HEK293 (cell line): ENCODE data around the gene ENTREP1.

Source experiments
- CTCF ChIA-PET: fragments of 350-600 bp; formaldehyde crosslinking; extraction: SDS; loops from one replicate; lab custom pipeline; 2021; ENCODE audit warnings: antibody characterized with exemption; lab: Yijun Ruan, JAX
- POLR2A ChIA-PET: fragments of 300-600 bp; formaldehyde crosslinking; extraction: SDS; loops from one replicate; lab custom pipeline; 2020; ENCODE audit warnings: antibody characterized with exemption, inconsistent platforms; lab: Yijun Ruan, JAX
- H3K27ac ChIP-seq: fragments of 200-500 bp; sonication (Bioruptor generic); 2 replicates; pipeline ENCODE4 v1.5.1; 2014; ENCODE audit warnings: low read depth, low read length, control low read depth, inconsistent platforms; ENCODE audit errors: extremely low read depth
- H3K36me3 ChIP-seq, 2 experiments: fragments of 200-500 bp in 1 of 2; sonication (Bioruptor generic) in 1 of 2; 1 replicate in 1 of 2; 2 replicates in 1 of 2; pipeline ENCODE4 v1.5.1; 2014 to 2017; ENCODE audit warnings: inconsistent platforms in 2 of 2, low read length in 2 of 2; ENCODE audit not compliant: control insufficient read depth in 2 of 2, insufficient read depth in 1 of 2
- H3K4me1 ChIP-seq: fragments of 200-500 bp; sonication (Bioruptor generic); 2 replicates; pipeline ENCODE4 v1.5.1; 2014; ENCODE audit warnings: mild to moderate bottlenecking, low read length, inconsistent platforms; ENCODE audit not compliant: control insufficient read depth, insufficient read depth
- H3K4me3 ChIP-seq: 2 replicates; pipeline ENCODE4 v1.5.1; 2011; ENCODE audit warnings: low read depth, mild to moderate bottlenecking, control low read depth, low read length, moderate library complexity
- H3K9me3 ChIP-seq: fragments of 200-500 bp; sonication (Bioruptor generic); 2 replicates; pipeline ENCODE4 v1.5.1; 2014; ENCODE audit warnings: low read depth, low read length, inconsistent platforms; ENCODE audit not compliant: control insufficient read depth, insufficient read depth
- BCL11A ChIP-seq: fragments of 450-650 bp; formaldehyde crosslinking; IDR thresholded peaks from 2 replicates; pipeline ENCODE4 v1.5.1; 2016; ENCODE audit warnings: low read depth, missing biosample characterization, missing genetic modification characterization
- FEZF1 ChIP-seq: fragments of 450-650 bp; formaldehyde crosslinking; IDR thresholded peaks from 2 replicates; pipeline ENCODE4 v1.5.1; 2016; ENCODE audit warnings: missing biosample characterization, missing genetic modification characterization
- HOXC10 ChIP-seq: sonication (generic); formaldehyde crosslinking; IDR thresholded peaks from 2 replicates; pipeline ENCODE4 v1.8.1; 2023; ENCODE audit warnings: mild to moderate bottlenecking, missing genetic modification reagents
- ZBTB17 ChIP-seq: fragments of 450-650 bp; formaldehyde crosslinking; IDR thresholded peaks from 2 replicates; pipeline ENCODE4 v1.5.1; 2016; ENCODE audit warnings: missing biosample characterization, missing genetic modification characterization
- ZBTB20 ChIP-seq: fragments of 450-650 bp; formaldehyde crosslinking; IDR thresholded peaks from 2 replicates; pipeline ENCODE4 v1.5.1; 2016; ENCODE audit warnings: missing biosample characterization, missing genetic modification characterization
- ZFP69B ChIP-seq: fragments of 450-650 bp; formaldehyde crosslinking; IDR thresholded peaks from 2 replicates; pipeline ENCODE4 v1.5.1; 2016; ENCODE audit warnings: missing biosample characterization, missing genetic modification characterization
- ZNF10 ChIP-seq: fragments of 450-650 bp; formaldehyde crosslinking; IDR thresholded peaks from 2 replicates; pipeline ENCODE4 v1.5.1; 2017; ENCODE audit warnings: missing biosample characterization, missing genetic modification characterization
- ZNF132 ChIP-seq: fragments of 450-650 bp; formaldehyde crosslinking; IDR thresholded peaks from 2 replicates; pipeline ENCODE4 v1.5.1; 2017; ENCODE audit warnings: missing biosample characterization, missing genetic modification characterization, borderline replicate concordance
- ZNF169 ChIP-seq: fragments of 450-650 bp; formaldehyde crosslinking; IDR thresholded peaks from 2 replicates; pipeline ENCODE4 v1.5.1; 2016; ENCODE audit warnings: missing biosample characterization, missing genetic modification characterization
- ZNF175 ChIP-seq: fragments of 450-650 bp; formaldehyde crosslinking; IDR thresholded peaks from 2 replicates; pipeline ENCODE4 v1.5.1; 2016; ENCODE audit warnings: missing biosample characterization, missing genetic modification characterization
- ZNF184 ChIP-seq: fragments of 450-650 bp; IDR thresholded peaks from 2 replicates; pipeline ENCODE4 v1.5.1; 2018; ENCODE audit warnings: missing biosample characterization, mild to moderate bottlenecking, missing genetic modification characterization
- ZNF202 ChIP-seq: fragments of 450-650 bp; formaldehyde crosslinking; IDR thresholded peaks from 2 replicates; pipeline ENCODE4 v1.5.1; 2016; ENCODE audit warnings: missing biosample characterization, missing genetic modification characterization, borderline replicate concordance
- ZNF214 ChIP-seq: fragments of 450-650 bp; formaldehyde crosslinking; IDR thresholded peaks from 2 replicates; pipeline ENCODE4 v1.5.1; 2017; ENCODE audit warnings: missing biosample characterization, mild to moderate bottlenecking, missing genetic modification characterization, borderline replicate concordance
- ZNF23 ChIP-seq: fragments of 450-650 bp; formaldehyde crosslinking; IDR thresholded peaks from 2 replicates; pipeline ENCODE4 v1.5.1; 2016; ENCODE audit warnings: missing biosample characterization, missing genetic modification characterization, borderline replicate concordance
- ZNF354C ChIP-seq: fragments of 450-650 bp; formaldehyde crosslinking; IDR thresholded peaks from 2 replicates; pipeline ENCODE4 v1.5.1; 2016; ENCODE audit warnings: missing biosample characterization, missing genetic modification characterization, low read depth, borderline replicate concordance
- ZNF510 ChIP-seq: fragments of 450-650 bp; formaldehyde crosslinking; IDR thresholded peaks from 2 replicates; pipeline ENCODE4 v1.5.1; 2018; ENCODE audit warnings: mild to moderate bottlenecking, missing genetic modification characterization, missing biosample characterization; ENCODE audit not compliant: insufficient replicate concordance
- ZNF555 ChIP-seq: fragments of 450-650 bp; formaldehyde crosslinking; conservative IDR thresholded peaks from 2 replicates; pipeline ENCODE4 v1.5.1; 2017; ENCODE audit warnings: missing biosample characterization, mild to moderate bottlenecking, missing genetic modification characterization, inconsistent platforms
- ZNF558 ChIP-seq: fragments of 450-650 bp; formaldehyde crosslinking; IDR thresholded peaks from 2 replicates; pipeline ENCODE4 v1.5.1; 2016; ENCODE audit warnings: missing biosample characterization, missing genetic modification characterization
- ZNF561 ChIP-seq: fragments of 450-650 bp; IDR thresholded peaks from 2 replicates; pipeline ENCODE4 v1.5.1; 2018; ENCODE audit warnings: missing biosample characterization, missing genetic modification characterization, borderline replicate concordance
- ZNF654 ChIP-seq: fragments of 450-650 bp; formaldehyde crosslinking; IDR thresholded peaks from 2 replicates; pipeline ENCODE4 v1.5.1; 2016; ENCODE audit warnings: low read depth, missing biosample characterization, missing genetic modification characterization
- ZNF658 ChIP-seq: fragments of 450-650 bp; formaldehyde crosslinking; IDR thresholded peaks from 2 replicates; pipeline ENCODE4; 2016; ENCODE audit warnings: missing biosample characterization, missing genetic modification characterization
- ZNF677 ChIP-seq: fragments of 450-650 bp; IDR thresholded peaks from 2 replicates; pipeline ENCODE4 v1.5.0; 2018; ENCODE audit warnings: missing biosample characterization, mild to moderate bottlenecking, missing genetic modification characterization, moderate library complexity
- ZNF707 ChIP-seq: fragments of 450-650 bp; formaldehyde crosslinking; IDR thresholded peaks from 2 replicates; pipeline ENCODE4 v1.5.1; 2016; ENCODE audit warnings: missing biosample characterization, missing genetic modification characterization
- ZNF747 ChIP-seq: fragments of 450-650 bp; formaldehyde crosslinking; IDR thresholded peaks from 2 replicates; pipeline ENCODE4 v1.5.1; 2016; ENCODE audit warnings: missing biosample characterization, missing genetic modification characterization
- ZNF776 ChIP-seq: fragments of 450-650 bp; formaldehyde crosslinking; IDR thresholded peaks from 2 replicates; pipeline ENCODE4 v1.5.0; 2017; ENCODE audit warnings: missing biosample characterization, missing genetic modification characterization, borderline replicate concordance
- TF ChIP-seq, protein P1 (sequence below): fragments of 450-650 bp; formaldehyde crosslinking; IDR thresholded peaks from 2 replicates; pipeline ENCODE4 v1.5.0; 2017; ENCODE audit warnings: missing biosample characterization, missing genetic modification characterization, borderline replicate concordance

The ENTREP1 gene

DNA sequence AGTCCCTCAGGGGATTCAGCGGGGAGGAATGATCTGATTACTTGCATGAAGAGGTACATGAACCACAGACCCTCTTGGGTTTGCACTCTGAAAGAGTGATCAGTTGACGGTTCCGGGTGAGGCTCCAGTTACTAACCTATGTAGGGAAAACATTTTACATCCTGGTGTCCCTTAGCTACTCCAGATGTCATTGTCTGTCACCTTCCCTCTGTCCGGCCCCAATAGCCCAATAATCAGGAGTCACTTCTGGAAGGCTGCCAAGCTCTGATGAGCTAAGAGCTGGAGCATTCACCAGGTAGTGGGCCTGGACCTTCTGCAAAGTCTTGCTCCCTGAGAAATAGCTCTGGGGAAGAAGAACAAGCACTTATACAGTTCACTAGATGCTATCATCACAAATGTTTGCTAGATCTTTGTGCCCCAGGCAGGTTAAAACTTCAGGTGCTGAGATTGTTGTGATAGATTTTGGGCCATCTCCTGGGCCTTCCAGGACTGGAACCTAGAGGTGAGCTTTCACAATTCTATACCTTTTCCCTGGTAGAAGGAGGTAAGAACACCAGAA, 64.5 kb downstream of the ENTREP1 start:
- Histone ChIP-seq H3K4me3 (no peak overlapping the region), H3K36me3 (no peaks in the 10 kb centered on the region), H3K9me3 (no peaks in the 10 kb centered on the region), H3K4me1 (no peaks in the 10 kb centered on the region), H3K27ac (no peak overlapping the region)
- POLR2A ChIA-PET, result no interaction called here
- TF ChIP-seq ZNF184 (tag by site-specific recombination) (no peak), ZNF10 (tag by site-specific recombination) (peak; percentile 79), FEZF1 (tag by site-specific recombination) (no peak)
- TF ChIP-seq, all 188 proteins: peak for 1
- CTCF ChIA-PET, result no interaction called here

DNA sequence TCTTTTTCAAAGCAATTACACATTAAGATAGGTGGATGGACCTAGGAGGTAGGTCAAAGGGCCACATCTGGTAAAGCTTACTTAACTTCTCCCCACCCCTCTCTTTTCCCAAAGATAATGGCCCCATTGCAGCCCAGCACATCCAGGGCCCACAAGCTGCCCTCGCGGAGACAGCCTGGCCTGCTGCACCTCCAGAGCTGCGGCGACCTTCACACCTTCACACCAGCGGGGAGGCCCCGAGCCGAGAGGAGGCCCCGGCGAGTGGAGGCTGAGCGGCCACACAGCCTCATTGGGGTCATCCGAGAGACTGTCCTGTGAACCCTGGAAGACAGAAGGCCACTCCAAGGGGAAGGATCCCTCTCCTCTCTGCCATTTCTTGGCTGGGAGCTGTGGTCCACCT, 66.5 kb downstream of the ENTREP1 start:
- Histone ChIP-seq H3K9me3 (no peaks in the 10 kb centered on the region), H3K4me3 (no peak overlapping the region), H3K27ac (no peak overlapping the region), H3K4me1 (no peaks in the 10 kb centered on the region), H3K36me3 (no peaks in the 10 kb centered on the region)
- CTCF ChIA-PET, result no interaction called here
- no peak for TF ChIP-seq ZNF354C (tag by site-specific recombination)
- no peak for TF ChIP-seq ZNF23
- TF ChIP-seq ZNF558, result no peak
- TF ChIP-seq ZNF175, result no peak
- no peak for TF ChIP-seq ZNF214
- no peak for TF ChIP-seq ZNF658 (tag by site-specific recombination)
- no peak for TF ChIP-seq BCL11A (tag by site-specific recombination)
- TF ChIP-seq ZNF561 (tag by site-specific recombination), result no peak
- TF ChIP-seq, protein P1, sequence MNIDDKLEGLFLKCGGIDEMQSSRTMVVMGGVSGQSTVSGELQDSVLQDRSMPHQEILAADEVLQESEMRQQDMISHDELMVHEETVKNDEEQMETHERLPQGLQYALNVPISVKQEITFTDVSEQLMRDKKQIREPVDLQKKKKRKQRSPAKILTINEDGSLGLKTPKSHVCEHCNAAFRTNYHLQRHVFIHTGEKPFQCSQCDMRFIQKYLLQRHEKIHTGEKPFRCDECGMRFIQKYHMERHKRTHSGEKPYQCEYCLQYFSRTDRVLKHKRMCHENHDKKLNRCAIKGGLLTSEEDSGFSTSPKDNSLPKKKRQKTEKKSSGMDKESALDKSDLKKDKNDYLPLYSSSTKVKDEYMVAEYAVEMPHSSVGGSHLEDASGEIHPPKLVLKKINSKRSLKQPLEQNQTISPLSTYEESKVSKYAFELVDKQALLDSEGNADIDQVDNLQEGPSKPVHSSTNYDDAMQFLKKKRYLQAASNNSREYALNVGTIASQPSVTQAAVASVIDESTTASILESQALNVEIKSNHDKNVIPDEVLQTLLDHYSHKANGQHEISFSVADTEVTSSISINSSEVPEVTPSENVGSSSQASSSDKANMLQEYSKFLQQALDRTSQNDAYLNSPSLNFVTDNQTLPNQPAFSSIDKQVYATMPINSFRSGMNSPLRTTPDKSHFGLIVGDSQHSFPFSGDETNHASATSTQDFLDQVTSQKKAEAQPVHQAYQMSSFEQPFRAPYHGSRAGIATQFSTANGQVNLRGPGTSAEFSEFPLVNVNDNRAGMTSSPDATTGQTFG, result no peak
- POLR2A ChIA-PET, result no interaction called here

- Histone ChIP-seq H3K4me1 (no peaks in the 10 kb centered on the region), H3K36me3 (no peaks in the 10 kb centered on the region), H3K27ac (no peak overlapping the region)
- POLR2A ChIA-PET, result no interaction called here
- TF ChIP-seq ZNF677 (tag by site-specific recombination) (no peak), ZNF169 (no peak), HOXC10 (CRISPR knock-in tag) (no peak), ZFP69B (tag by site-specific recombination) (no peak), ZNF654 (no peak), ZNF555 (no peak), ZNF510 (tag by site-specific recombination) (no peak), ZNF561 (tag by site-specific recombination) (no peak), ZBTB20 (tag by site-specific recombination) (no peak), ZNF202 (tag by site-specific recombination) (no peak), ZNF707 (tag by site-specific recombination) (no peak), ZNF354C (tag by site-specific recombination) (no peak), ZBTB17 (tag by site-specific recombination) (no peak), ZNF776 (tag by site-specific recombination) (no peak), ZNF747 (tag by site-specific recombination) (no peak), ZNF132 (tag by site-specific recombination) (no peak)
- TF ChIP-seq, all 188 proteins: peak for 0
- CTCF ChIA-PET, result no interaction called here
- no peak overlapping the region for H3K4me3 ChIP-seq
- no peaks in the 10 kb centered on the region for H3K9me3 ChIP-seq
Measured at GRCh38 chr9:69391946-69392345, 66.9 kb downstream of the ENTREP1 start.
